ENCODE data around the gene BANP.
"Not testable (repeated sequence)": the region's sequence is repeated elsewhere in the genome, so short reads cannot be mapped to it uniquely, and the experiment has no call there.

DNA sequence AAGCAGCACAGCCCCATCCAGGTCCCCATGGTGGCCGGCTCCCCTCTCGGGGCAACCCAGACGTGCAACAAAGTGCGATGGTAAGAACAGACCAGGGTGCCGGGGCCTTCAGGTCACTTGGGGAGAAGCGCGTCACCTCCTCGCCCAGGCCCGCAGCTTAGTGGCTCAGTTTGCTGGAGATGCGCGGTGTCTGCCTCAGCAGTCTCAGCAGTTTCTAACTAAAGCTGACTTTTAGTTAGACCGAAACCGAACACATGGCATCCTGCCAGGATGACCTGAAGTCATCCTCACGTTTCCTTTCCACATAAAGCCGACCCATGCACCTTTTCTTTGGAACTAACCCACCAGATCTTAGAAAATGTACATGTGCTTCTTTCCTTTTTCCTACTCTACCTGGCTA, 32.9 kb downstream of the BANP start:
- TF ChIP-seq, protein P1, sequence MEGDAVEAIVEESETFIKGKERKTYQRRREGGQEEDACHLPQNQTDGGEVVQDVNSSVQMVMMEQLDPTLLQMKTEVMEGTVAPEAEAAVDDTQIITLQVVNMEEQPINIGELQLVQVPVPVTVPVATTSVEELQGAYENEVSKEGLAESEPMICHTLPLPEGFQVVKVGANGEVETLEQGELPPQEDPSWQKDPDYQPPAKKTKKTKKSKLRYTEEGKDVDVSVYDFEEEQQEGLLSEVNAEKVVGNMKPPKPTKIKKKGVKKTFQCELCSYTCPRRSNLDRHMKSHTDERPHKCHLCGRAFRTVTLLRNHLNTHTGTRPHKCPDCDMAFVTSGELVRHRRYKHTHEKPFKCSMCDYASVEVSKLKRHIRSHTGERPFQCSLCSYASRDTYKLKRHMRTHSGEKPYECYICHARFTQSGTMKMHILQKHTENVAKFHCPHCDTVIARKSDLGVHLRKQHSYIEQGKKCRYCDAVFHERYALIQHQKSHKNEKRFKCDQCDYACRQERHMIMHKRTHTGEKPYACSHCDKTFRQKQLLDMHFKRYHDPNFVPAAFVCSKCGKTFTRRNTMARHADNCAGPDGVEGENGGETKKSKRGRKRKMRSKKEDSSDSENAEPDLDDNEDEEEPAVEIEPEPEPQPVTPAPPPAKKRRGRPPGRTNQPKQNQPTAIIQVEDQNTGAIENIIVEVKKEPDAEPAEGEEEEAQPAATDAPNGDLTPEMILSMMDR (IDR thresholded peaks at IDR 0.05; ENCODE audit: low read length): not testable (repeated sequence)
- not testable (repeated sequence) for TF ChIP-seq EZH2 (IDR thresholded peaks at IDR 0.05; ENCODE audit: borderline replicate concordance, low read length)

Data from OCI-LY1 (cell line).